ENCODE data around the gene C10orf53. TPM values are rescaled to one million over a fixed set of nuclear protein-coding genes. Genes with fewer than 3 reads are reported as not detected.

The C10orf53 gene
- total RNA-seq, 1 donor from 2014 or later = not detected

DNA sequence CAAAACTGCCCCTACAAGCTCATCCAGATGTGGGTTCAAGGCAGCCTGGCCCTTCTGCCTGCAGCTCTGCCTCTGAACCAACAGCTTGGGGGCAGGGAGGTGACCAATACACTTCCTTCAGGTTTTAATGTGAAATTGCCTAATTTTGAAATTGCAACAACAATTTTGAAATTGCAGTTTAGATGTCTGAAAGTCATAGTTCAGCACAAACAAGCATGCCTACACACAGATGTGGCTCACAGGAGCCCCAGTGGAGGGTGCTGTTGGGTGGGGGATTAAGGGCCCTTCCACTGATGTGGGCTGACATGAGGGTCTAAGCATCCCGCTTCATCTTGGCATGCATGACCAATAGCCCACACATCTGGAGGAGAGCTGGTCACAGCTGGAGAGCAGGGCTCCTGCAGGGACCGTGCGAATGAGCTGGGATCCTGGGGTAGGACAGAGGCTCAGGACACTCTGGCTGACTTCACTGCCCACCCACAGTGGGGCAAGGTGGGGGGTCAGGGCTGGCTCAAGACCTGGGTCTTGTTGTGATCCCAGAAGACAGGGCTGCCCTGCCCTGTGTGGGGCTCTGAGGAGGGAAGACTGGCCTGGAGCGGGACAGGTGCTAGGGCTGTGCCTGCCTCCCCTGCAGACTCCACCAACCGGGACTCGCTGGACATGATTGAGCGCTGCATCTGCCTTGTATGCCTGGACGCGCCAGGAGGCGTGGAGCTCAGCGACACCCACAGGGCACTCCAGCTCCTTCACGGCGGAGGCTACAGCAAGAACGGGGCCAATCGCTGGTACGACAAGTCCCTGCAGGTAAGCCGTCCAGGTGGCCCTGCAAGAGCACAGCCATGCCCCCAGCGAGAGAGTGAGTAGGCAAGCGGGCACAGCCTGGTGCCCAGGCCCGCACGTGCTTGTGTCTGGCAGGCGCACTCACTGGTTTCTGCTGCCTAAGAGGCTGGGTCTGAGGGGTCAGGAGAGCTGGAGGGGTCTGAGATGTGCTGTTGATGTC, 33.3 kb upstream of the C10orf53 start:
- no peak overlapping the region for H3K27ac ChIP-seq
- ATAC-seq = no peak
- H3K4me1 ChIP-seq = no peaks in the 10 kb centered on the region
- DNase-seq = no peak
- H3K36me3 ChIP-seq = no peaks in the 10 kb centered on the region
- H3K4me3 ChIP-seq = no peak overlapping the region
- intact Hi-C loops (cut with DNase I) = no loop called here
- TF ChIP-seq, protein P1, sequence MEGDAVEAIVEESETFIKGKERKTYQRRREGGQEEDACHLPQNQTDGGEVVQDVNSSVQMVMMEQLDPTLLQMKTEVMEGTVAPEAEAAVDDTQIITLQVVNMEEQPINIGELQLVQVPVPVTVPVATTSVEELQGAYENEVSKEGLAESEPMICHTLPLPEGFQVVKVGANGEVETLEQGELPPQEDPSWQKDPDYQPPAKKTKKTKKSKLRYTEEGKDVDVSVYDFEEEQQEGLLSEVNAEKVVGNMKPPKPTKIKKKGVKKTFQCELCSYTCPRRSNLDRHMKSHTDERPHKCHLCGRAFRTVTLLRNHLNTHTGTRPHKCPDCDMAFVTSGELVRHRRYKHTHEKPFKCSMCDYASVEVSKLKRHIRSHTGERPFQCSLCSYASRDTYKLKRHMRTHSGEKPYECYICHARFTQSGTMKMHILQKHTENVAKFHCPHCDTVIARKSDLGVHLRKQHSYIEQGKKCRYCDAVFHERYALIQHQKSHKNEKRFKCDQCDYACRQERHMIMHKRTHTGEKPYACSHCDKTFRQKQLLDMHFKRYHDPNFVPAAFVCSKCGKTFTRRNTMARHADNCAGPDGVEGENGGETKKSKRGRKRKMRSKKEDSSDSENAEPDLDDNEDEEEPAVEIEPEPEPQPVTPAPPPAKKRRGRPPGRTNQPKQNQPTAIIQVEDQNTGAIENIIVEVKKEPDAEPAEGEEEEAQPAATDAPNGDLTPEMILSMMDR (IDR thresholded peaks at IDR 0.05) = no peak
- no peaks in the 10 kb centered on the region for H3K9me3 ChIP-seq
- H3K27me3 ChIP-seq (ENCODE audit: low read depth) = peaks cover 21% of the 10 kb centered on the region

DNA sequence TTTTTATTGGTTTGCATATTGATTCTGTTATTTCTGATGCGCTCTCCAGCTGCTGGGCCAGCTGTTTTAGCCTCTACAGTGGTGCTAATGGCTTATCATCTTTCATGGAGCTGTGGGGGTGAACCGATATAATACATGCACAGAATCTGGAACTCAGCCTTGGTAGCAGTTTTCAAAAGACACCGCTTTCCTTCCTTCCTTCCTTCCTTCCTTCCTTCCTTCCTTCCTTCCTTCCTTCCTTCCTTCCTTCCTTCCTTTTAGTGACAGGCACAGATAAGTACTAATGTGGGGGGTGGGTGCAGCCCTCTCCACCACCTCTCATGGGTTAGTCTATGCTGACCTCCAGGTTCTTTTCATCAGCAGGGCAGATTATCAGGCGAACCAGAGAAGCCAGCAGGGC, 31.9 kb upstream of the C10orf53 start:
- no peak for ATAC-seq
- Histone ChIP-seq H3K27me3 (ENCODE audit: low read depth) (peaks cover 17% of the 10 kb centered on the region), H3K36me3 (no peaks in the 10 kb centered on the region), H3K4me3 (no peak overlapping the region), H3K9me3 (no peaks in the 10 kb centered on the region), H3K27ac (no peak overlapping the region), H3K4me1 (no peaks in the 10 kb centered on the region)
- intact Hi-C loops (cut with DNase I) = no loop called here
- TF ChIP-seq, protein P1 (IDR thresholded peaks at IDR 0.05) = no peak
- no peak for DNase-seq

DNA sequence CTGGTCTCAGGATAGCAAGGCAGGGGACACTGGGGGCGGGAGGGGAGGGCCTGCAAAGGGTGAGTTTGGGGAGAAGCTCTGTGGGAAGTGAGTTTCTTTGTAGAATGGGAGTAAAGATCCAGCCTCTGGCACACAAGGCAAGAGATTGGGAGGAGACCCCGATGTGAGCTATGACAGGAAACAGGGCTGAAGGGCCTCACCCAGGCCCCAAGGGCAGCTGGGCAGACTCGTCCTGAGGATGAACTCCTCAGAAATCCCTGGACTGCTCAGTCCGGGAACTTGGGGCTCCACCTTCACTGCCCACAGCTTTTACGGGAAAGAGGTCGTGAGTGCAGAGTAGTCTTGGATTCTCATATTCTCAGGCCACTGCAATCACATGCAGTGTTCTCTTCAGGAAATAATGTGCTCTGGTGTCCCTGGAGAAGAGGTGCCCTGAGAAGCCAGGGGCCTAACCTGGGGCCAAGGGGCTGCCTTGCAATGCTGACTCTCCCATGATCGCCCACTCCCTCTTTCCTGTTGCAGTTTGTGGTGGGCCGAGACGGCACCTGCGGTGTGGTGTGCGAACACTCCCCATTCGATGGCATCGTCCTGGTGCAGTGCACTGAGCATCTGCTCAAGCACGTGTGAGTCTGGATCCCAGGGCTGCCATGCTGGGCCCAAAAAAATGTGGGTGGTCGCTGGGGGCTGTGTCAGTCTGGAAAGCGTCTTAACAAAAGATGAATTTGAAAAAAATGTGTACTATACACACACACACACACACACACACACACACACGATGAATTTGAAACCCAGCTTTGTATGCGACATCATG, 31.3 kb upstream of the C10orf53 start:
- Histone ChIP-seq H3K27ac (no peak overlapping the region), H3K27me3 (ENCODE audit: low read depth) (peaks cover 11% of the 10 kb centered on the region), H3K4me3 (no peak overlapping the region), H3K9me3 (no peaks in the 10 kb centered on the region), H3K36me3 (no peaks in the 10 kb centered on the region), H3K4me1 (no peaks in the 10 kb centered on the region)
- no peak for ATAC-seq
- intact Hi-C loops (cut with DNase I) = no loop called here
- DNase-seq = no peak
- TF ChIP-seq, protein P1 (IDR thresholded peaks at IDR 0.05) = no peak

DNA sequence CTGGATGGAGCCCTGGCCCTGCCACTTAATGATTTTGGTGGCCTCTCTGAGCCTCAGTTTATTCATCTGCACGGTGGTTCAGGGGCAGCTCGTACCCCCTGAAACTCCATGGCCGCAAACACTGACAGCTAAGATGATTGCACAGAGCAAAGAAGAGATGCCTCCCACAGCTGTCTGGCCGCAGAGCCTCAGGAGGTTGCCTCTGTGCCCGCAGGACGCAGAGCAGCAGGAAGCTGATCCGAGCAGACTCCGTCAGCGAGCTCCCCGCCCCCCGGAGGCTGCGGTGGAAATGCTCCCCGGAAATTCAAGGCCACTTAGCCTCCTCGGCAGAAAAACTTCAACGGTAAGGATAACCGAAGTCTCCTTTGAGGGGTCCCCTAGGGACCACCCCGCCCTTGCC, 30.2 kb upstream of the C10orf53 start:
- Histone ChIP-seq H3K4me1 (no peaks in the 10 kb centered on the region), H3K4me3 (no peak overlapping the region), H3K9me3 (no peaks in the 10 kb centered on the region), H3K36me3 (no peaks in the 10 kb centered on the region), H3K27ac (no peak overlapping the region), H3K27me3 (ENCODE audit: low read depth) (peaks cover 4% of the 10 kb centered on the region)
- TF ChIP-seq, protein P1 (IDR thresholded peaks at IDR 0.05) = no peak
- intact Hi-C loops (cut with DNase I) = no loop called here
- no peak for ATAC-seq
- DNase-seq = no peak

DNA sequence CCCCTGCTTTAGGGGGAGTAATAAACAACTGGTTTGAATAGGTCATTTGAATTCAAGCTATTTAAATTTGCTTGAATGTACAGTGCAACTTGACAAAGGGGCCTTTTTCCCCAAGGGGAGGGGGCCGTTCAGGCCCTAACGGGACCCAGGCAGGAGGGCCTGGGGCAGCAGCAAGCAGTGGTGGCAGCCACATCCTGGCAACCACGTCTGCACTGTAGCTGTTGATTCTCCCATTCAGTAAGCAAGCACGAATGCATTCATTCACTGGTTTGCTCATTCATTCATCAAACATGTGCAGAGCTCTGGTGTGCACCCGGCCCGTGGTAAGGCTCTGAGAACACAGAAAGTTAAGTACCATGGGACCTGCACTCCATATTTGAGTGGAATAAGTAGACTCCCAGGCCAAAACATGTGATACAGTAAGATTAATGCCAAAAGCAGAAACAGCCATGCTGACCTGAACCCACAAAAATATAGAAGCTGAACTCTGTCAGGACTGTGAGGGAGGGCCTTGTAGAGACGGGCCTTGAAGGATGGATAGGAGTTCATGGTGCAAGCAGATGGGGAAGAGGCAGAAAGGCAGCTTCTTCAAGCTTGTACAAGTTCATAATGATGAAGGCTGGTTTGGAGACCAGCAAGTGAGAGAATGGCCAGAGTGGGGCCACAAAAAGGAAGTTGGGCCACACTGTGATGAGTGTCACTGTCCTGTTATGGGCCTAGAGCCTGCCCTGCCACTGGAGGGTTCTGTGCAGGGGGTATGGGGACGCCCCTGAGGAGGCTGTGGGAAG, 29.3 kb upstream of the C10orf53 start:
- DNase-seq (no peak), ATAC-seq (no peak)
- H3K4me1 ChIP-seq = no peaks in the 10 kb centered on the region
- peaks cover 10% of the 10 kb centered on the region for H3K27me3 ChIP-seq (ENCODE audit: low read depth)
- H3K9me3 ChIP-seq = no peaks in the 10 kb centered on the region
- intact Hi-C loops (cut with DNase I) = no loop called here
- H3K36me3 ChIP-seq = no peaks in the 10 kb centered on the region
- H3K27ac ChIP-seq = no peak overlapping the region
- TF ChIP-seq, protein P1 (IDR thresholded peaks at IDR 0.05) = no peak
- no peak overlapping the region for H3K4me3 ChIP-seq
